ENCODE measurements around the gene UGT1A6. TPM values are rescaled to one million over a fixed set of nuclear protein-coding genes. Genes with fewer than 3 reads are reported as not detected.

UGT1A6 gene
- total RNA-seq, 2 donors from 2014 or later = not detected

Other genes starting within 250 kb of the UGT1A6 start
- 10 to 100 TPM; 25.9 to 31.9 TPM for gene USP40, start 126.1 kb upstream of the UGT1A6 start, total RNA-seq
- not detected for gene UGT1A8, start 75.3 kb upstream of the UGT1A6 start, total RNA-seq
- gene UGT1A10, start 56.4 kb upstream of the UGT1A6 start, total RNA-seq = not detected
- not detected for gene UGT1A9, start 21.0 kb upstream of the UGT1A6 start, total RNA-seq
- gene UGT1A7, start 11.0 kb upstream of the UGT1A6 start, total RNA-seq = not detected
- not detected for gene UGT1A5, start 20.0 kb downstream of the UGT1A6 start, total RNA-seq
- gene UGT1A4, start 25.8 kb downstream of the UGT1A6 start, total RNA-seq = not detected
- gene UGT1A3, start 36.2 kb downstream of the UGT1A6 start, total RNA-seq = not detected
- not detected for gene UGT1A1, start 67.4 kb downstream of the UGT1A6 start, total RNA-seq
- gene MROH2A, start 85.4 kb downstream of the UGT1A6 start, total RNA-seq = not detected
- under 1 TPM in 1 of 2 donors, not detected in 1; 0.42 TPM for gene HJURP, start 161.6 kb downstream of the UGT1A6 start, total RNA-seq
- gene TRPM8, start 224.5 kb downstream of the UGT1A6 start, total RNA-seq = not detected